ENCODE results near the gene PIGK.

PIGK gene

DNA sequence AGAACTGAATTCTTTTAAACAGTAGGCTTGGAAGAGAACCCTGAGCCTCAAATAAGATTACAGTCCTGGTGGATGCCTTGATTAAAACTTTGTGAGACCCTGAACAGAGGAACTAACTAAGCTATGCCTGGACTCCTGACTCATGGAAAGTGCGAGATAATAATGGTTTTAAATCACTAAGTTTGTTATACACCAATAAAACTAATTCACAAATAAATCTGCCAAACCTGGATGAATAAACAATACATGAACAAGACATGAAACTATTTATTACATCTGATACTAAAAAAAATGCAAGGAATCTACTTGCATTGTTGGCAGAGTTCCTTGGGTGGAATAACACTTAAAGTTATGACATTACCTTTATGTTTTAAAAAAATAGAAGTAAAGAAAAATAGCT, 118.4 kb downstream of the PIGK start:
- no peak for DNase-seq (ENCODE audit: low read depth in 2 of 3, low spot score in 2 of 3)

DNA sequence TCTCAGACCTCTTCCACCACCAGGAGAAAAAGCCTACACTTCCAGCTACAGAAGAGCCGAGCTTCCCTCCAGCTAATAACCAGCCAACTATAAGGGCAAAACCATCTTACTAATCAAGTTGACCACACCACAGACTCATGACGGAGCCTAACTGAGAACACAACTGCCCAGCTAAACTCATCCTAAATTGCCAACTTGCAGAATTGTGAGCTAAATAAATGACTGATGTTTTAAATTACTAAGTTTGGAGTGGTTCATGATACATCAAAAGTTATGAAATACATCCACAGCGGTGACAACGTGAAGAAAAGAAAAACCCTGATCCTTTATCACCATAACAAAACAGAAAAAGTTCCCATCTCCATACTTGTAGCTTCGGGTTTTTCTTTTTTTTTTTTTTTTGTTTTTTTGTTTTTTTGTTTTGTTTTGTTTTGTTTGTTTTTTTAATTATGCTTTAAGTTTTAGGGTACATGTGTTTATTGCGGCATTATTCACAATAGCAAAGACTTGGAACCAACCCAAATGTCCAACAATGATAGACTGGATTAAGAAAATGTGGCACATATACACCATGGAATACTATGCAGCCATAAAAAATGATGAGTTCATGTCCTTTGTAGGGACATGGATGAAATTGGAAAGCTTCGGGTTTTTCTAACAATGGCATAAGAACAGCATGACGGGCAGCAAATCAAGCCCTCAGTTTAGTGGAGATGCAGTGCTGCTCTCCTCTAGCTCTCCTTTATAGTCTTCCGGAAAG, 122.6 kb downstream of the PIGK start:
- DNase-seq (ENCODE audit: low read depth in 2 of 3, low spot score in 2 of 3), result no peak

DNA sequence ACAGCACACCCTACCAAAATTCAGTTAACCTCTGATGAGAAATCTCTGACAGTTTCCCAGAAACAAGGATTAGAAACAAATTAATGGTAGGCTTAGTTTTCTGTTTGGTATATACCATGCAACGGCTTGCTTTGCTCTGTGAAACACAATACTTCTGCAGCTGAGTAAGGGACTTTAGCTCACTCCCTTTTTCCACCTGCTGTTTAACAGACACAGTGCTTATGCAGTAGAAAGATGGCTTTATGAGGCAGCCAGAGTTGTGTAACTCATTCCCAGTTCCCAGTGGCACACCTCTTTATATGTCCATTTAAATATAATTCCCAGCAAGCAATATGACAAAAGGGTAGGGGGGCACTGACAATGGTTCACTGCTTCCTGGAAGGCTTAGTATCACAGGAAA, 124.0 kb downstream of the PIGK start:
- no peak for DNase-seq (ENCODE audit: low read depth in 2 of 3, low spot score in 2 of 3)

DNA sequence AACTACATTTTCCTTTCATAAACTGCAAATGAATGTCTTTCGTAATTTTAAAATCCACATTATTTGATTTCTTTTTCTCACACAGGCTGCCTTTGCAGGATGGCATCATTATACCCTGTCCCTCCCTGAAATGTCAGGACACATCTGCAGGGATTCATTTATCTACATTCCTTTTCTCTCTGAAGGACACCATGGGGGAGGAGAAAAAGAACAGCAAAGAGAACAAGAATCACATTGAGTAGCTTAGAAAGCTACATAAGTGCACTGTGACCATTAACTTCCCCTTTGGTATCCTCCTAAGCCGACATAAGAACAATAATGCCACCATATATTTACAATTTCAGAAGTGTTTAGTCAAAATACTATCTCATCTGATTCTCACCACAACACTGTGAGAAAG, 129.5 kb downstream of the PIGK start:
- no peak for DNase-seq (ENCODE audit: low read depth in 2 of 3, low spot score in 2 of 3)

DNA sequence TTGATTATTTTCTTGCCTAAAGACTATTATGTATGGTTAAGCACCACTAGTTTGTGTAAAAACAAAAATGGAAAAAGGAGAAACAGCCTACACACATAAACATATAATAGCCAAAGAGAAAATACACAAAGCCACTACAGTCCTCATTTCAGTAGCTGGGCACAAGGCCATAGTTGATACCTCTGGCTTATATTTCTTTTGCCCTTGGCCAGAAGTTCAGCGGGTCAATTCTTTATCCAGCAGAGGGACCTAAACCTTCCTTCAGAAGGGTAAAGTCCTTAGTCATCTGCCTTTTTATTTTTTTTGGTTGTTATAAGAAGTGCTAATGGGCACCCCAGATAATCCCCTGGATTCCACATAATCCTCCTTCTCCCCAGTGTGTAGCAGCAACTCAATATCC, 134.1 kb downstream of the PIGK start:
- no peak for DNase-seq (ENCODE audit: low read depth in 2 of 3, low spot score in 2 of 3)

DNA sequence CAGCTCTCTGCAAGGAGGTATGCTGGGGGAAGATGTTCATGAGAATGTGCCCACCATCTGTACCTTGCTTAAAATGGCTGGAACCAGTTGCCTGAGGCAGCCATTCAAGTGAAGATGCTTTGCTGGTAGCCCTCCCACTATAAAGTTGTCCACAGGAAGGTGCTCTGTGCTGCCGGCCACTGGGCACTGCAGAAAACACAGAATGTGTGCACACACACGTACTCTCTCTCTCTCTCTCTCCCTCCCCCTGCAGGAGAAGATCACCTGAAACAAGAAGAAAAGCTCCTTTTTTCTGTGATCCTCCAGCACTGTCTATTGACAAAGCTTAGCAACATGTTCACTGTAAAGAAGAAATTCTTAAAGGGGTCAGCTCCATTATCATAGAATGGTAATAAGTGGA, 134.8 kb downstream of the PIGK start:
- no peak for DNase-seq (ENCODE audit: low read depth in 2 of 3, low spot score in 2 of 3)

DNA sequence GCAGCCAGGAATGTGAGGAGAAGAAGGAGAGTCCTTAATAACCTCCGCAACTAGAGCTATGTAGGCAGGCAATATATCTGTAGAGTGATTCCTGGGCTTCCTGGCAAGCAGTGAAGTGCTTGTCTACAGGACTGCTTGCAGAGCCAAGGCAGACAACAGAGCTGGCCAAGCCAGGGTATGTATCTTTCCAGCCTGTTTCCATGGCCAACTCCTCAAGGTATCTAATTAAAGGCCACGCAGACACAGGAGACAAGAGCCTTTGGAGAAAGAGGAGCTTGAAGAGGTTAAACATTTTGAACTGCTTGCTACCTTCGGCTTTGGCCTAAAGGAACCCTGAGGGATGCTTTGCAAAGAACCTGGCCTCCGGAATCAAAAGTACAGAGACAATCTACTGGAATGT, 137.4 kb downstream of the PIGK start:
- no peak for DNase-seq (ENCODE audit: low read depth in 2 of 3, low spot score in 2 of 3)

DNA sequence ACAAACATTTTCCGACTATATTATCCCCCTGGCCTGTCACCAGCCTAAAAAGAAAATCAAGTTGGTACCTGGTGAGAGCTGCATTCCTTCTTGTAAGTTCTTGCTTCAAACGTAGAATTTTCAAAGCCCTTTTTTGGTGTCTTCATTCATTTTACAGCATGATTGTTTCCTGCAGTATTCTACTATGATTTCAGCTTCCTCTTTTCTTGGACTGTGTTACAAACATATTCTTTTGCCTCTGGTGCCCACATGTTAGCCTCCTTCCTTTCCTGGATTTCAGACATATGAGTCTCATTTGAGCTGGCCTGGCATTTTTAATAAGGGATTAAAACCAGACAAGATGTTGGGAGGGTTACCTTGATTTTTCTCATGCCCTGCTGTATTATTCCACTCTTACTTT, 142.5 kb downstream of the PIGK start:
- no peak for DNase-seq (ENCODE audit: low read depth in 2 of 3, low spot score in 2 of 3)

DNA sequence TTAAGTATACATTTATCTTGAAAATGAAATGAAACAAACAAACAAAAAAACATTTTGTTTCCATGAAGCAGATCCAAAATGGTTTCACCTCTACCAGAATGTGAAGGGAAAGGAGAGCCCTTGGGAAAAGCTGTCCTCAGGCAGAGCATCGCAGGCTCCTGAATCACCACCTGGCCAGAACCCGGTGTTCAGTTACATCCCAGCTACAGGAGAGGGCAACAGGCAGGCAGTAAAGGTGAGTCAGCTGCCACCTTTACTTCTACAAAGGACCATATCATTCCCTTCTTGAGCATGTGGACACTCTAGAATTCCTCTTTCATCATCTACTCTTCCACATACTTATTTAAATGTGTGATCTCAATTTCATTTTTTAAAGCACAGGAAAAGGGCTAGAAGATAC, 151.2 kb downstream of the PIGK start:
- DNase-seq (ENCODE audit: low read depth in 2 of 3, low spot score in 2 of 3), result no peak

DNA sequence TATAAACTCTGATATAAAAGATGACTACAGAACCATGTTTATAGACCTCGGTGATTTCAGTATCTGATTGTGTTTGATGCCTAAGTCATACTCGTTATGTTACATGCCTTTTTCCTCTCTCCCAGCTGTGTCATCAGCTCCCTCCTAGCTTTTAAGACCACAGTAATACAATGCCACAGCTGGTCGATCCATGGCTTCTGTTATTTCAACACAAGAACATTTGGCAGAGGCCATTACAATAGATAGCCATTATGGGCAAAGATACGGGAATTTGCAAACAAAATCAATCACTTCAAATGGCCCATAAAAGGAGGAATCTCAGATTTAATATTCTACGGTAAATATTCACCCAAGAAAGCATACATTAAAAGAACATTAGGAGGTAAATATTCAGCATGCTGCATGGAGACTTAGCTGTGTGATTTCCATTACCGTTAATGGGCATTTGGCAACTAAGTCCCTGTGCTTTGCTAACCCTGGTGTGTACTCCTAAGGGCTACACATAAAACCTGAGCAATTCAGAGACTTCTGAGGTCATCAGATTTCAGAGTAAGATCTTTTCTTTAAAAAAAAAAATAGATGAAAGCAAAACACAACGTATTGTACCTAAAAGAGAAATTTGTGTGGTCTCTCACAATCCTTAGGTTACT, 153.4 kb downstream of the PIGK start:
- DNase-seq (ENCODE audit: low read depth in 2 of 3, low spot score in 2 of 3), result no peak

DNA sequence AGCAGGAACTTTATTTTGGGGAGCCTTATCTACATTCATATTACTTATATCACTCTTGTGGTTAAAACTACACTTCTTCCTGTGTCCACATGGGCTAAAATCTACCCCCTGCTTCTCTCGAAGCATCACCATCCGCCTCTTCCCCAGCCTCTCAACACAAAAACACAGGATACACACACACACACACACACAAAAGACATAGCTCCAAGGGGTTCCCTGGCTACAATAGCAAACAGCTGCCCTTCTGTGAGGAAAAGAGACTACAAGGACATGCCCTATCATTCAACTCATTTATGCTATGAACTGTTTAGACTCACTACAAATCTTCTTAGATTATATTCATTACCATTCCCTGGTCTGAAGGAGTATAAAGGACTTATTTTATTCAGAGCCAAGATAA, 155.0 kb downstream of the PIGK start:
- no peak for DNase-seq (ENCODE audit: low read depth in 2 of 3, low spot score in 2 of 3)

DNA sequence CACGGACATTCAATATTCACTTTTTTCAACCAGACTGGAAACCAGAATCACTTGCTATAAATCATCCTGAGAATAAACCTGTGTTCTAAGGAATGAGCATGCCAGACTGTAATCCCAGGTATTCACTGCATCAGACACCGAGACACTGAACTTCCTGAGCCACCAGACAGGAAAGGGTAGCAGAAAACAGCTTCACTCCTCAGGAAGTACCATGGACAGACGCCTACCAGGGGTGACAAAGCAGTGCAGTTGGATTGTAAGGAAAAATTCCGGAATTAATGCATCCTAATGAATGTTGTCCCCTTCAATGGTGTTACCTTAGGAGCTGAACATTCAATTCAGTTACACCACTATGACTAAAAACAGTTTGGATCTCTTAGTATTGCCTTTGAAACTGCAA, 156.1 kb downstream of the PIGK start:
- no peak for DNase-seq (ENCODE audit: low read depth in 2 of 3, low spot score in 2 of 3)

DNA sequence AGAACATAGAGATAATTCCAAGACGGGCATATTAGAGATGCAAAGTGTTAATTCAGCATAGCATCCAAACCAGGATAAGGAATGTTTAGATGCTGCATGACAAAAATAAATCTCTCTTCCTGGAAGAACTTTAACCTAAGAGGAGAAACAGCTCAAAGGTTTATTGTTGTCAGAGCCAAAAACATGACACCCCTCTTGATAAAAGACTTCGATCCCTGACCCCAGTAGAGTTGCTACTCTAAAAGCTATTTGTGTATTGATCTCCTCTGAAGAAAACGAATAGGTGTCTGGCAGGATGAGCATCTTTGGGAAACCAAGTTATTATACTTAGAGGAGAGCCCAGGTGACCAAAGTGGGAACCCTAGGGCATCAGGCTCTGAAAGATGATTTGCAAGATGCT, 158.1 kb downstream of the PIGK start:
- DNase-seq (ENCODE audit: low read depth in 2 of 3, low spot score in 2 of 3), result no peak

DNA sequence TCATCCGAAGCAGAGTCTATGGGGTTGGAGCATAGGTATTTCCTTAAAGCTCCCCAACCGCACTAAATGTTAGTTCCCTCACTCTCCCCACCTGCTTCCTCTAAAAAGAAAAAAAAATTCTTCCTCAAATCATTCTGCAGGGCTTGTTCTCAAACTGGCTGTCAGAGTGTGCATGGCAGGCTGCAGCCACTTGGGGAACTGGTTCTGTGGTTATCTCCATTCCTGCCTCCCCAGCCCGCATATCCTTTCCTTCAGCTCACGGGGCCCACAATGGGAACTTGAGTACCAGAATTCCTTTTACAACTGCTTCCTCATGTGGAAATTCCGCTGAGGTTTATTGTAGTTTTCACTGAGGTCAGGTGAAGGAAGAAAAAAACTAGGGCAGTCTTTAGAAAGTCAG, 159.2 kb downstream of the PIGK start:
- no peak for DNase-seq (ENCODE audit: low read depth in 2 of 3, low spot score in 2 of 3)

DNA sequence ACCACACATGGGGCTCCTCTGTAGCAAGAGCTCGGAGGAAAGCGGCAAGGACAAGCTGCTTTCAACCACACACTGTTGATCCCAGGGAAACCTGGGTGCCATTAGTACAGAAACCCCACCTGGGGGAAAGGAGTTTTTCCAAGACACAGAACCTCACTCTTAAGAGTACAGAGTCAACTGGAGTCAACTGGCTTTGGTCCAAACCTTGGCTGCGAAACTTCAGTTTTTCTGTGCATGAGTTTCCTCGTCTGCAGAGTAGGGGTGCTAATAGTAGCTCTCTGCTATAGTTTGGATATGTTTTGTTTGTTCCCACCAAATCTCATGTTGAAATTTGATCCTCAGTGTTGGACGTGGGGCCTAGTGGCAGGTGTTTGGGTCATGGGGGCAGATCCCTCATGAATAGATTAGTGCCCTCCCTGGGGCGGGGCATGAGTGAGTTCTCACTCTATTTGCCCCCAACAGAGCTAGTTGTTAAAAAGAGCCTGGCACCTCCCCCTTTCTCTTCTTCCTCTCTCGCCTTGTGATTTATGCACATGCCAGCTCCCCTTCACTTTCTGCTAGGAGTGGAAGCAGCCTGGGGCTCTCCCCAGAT, 161.1 kb downstream of the PIGK start:
- DNase-seq (ENCODE audit: low read depth in 2 of 3, low spot score in 2 of 3), result no peak

DNA sequence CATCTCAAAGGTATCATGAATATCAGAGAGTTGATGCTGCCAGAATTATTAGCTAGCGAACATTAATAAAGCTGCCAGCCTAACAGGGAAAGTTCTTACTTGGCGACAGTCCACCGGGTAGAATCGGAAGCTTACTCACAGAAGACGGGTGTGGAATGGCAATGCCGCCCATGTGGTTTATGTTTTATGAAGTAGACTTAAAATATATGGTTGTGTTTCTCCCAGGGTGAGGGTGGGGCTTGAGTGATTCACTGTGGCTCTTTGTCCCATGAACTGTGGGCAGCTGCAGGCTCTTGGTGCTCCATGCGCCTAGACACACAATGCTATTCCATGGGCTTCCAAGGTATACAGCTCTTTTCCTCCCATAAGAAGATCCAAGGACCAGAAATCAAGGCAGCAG, 162.7 kb downstream of the PIGK start:
- no peak for DNase-seq (ENCODE audit: low read depth in 2 of 3, low spot score in 2 of 3)

DNA sequence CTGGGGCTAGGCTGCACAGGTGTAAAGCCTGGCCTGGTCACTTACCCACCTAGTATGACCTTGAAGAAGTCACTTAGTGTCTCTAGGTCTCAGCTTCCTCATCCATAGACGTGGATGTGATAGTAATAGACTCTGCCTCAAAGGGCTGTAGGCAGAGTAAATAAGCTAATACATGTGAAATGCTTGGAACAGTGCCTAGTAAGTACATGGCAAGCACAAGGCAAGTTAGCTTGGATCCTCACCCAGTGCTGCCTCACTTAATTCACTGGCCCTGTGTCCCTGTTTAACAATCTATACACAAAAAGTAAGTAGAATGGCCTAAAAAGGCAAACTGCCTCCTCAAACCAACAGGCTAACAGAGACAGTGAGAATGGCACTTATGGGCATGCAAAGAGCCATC, 167.8 kb downstream of the PIGK start:
- no peak for DNase-seq (ENCODE audit: low read depth in 2 of 3, low spot score in 2 of 3)

DNA sequence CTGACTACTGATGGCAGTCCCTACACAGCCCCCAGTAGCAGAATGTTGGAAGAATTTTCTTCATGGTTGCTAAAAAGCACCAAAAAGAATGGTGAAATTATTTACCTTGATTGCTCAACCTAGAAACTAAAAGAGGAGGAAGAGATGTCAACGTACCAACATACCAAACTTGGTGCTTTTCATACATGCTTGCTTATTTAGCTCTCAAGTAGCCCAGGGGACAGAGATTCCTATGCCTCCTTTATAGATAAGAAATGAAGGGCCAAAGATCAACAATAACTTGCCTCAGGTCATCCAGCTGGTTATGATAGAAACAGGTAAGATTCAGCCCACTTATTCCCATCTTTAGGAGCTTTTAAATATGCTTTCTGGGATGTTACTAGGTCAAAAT, 170.6 kb downstream of the PIGK start:
- DNase-seq (ENCODE audit: low read depth in 2 of 3, low spot score in 2 of 3), result no peak

DNA sequence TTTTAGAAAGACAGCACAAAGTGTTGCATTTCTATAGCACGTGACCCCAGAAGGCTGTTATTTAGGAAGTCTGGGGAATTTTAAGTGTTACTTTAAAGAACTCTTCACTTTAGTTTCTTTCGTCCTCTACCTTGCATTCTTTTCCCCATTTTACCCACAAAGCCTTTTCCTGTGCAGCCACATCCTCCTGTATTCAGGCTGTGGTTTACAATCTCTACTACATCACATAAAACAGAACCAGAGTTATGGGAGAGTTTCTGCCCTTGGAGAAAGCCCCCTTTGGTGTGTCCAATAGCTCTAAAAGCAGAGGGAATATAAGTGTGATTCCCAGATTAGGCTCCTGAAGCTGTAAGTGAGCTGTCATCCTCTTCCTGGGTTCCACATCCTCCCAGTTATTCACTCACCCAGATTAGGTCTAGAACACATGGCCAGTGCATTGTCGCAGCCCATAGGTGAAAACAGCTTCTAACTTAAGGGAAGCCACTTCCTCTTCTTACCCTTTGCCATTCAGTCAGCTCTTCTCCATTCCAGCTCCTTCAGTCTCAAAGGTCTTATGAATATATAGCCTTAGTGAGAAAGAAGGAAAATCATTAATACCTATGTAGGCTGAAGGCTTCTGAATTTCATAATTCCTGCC, 171.1 kb downstream of the PIGK start:
- DNase-seq (ENCODE audit: low read depth in 2 of 3, low spot score in 2 of 3), result no peak

DNA sequence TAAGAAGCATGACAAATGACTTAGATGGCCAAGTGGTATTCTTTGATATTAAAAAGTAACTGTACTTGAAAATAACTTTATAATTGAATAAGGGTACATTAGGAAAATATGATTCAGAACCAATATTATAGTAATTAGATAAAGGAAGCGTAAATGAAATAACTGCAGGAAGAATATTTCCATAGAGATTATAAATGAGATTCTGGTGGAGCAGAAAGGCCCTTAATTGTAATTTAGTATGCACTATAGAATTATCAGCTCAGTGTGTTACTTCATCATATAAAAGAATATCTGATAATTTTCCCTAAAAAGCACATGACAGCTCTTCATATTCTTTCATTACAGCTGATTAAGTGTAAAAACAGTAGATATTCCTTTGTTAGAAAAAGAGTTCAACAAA, 171.7 kb downstream of the PIGK start:
- DNase-seq (ENCODE audit: low read depth in 2 of 3, low spot score in 2 of 3), result no peak

DNA sequence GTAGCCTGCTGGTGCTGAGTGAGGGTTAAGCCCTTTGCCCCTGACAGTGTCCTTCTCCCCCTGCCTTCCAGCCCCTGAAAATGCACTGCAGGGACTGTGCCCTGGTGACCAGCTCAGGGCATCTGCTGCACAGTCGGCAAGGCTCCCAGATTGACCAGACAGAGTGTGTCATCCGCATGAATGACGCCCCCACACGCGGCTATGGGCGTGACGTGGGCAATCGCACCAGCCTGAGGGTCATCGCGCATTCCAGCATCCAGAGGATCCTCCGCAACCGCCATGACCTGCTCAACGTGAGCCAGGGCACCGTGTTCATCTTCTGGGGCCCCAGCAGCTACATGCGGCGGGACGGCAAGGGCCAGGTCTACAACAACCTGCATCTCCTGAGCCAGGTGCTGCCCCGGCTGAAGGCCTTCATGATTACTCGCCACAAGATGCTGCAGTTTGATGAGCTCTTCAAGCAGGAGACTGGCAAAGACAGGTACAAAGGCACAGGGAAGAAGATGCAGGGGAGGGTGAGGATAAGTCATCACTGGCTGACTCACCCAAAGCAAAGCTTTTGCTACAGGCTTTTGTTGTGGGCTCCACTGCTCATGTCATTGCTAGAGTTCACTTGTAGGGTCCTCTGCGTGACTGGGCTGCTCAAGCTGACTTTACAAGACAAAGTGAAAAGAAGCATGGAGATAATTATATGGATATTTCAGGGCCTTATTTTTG, 174.9 kb downstream of the PIGK start:
- DNase-seq (ENCODE audit: low read depth in 2 of 3, low spot score in 2 of 3), result no peak

DNA sequence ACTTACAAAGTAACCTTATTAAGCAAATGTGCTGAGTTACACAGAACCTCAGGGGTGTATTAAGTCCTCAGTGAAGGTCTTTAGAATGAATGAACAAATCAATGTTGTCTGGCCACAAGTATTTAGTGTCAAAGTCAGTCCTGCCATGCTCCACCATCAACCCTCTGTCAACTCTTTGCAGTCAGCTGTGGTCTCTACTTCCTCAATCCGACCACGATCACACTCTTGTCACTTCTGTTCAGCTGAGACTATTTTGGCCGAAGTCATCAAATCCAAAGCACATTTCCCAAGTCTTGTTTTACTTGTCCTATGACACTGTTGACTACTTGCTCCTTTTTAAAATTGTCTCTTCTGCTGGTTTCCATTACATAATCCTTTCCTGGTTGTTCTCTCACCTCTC, 178.4 kb downstream of the PIGK start:
- DNase-seq (ENCODE audit: low read depth in 2 of 3, low spot score in 2 of 3), result no peak

Data from activated CD8-positive, alpha-beta memory T cell treated with anti-CD3 and anti-CD28 coated beads for 48 hours (primary cell).